Activated CD4-positive, alpha-beta T cell treated with anti-CD3 and anti-CD28 coated beads, Interleukin-2, amount 50 U/mL, for 48 hours (primary cell): Measurements from ENCODE around the gene TECPR1.

Experiments used
- DNase-seq, 2 experiments: peaks; one replicate each; pipeline ENCODE4 v3.0.0-alpha.2; 2020

The TECPR1 gene

GRCh38 chr7:98186452-98187137 is 65.4 kb downstream of the TECPR1 start:
- no peak for DNase-seq

GRCh38 chr7:98185101-98185500 is 66.9 kb downstream of the TECPR1 start:
- DNase-seq = no peak

GRCh38 chr7:98180751-98181150 is 71.3 kb downstream of the TECPR1 start:
- DNase-seq = no peak

GRCh38 chr7:98178762-98179490 is 73.1 kb downstream of the TECPR1 start:
- DNase-seq = no peak

- DNase-seq = no peak
Observed at GRCh38 chr7:98178321-98178720, 73.7 kb downstream of the TECPR1 start.

GRCh38 chr7:98177553-98177952 is 74.5 kb downstream of the TECPR1 start:
- DNase-seq = no peak

- no peak for DNase-seq
Observed at GRCh38 chr7:98175260-98175940, 76.6 kb downstream of the TECPR1 start.

- no peak for DNase-seq
Observed at GRCh38 chr7:98174334-98175259, 77.4 kb downstream of the TECPR1 start.

GRCh38 chr7:98171449-98171848 is 80.6 kb downstream of the TECPR1 start:
- DNase-seq = no peak

- no peak for DNase-seq
Observed at GRCh38 chr7:98170966-98171365, 81.1 kb downstream of the TECPR1 start.

- DNase-seq = no peak
Observed at GRCh38 chr7:98168904-98169621, 83.0 kb downstream of the TECPR1 start.

GRCh38 chr7:98168181-98168903 is 83.7 kb downstream of the TECPR1 start:
- peak; percentile 61 to 67 for DNase-seq

- no peak for DNase-seq
Observed at GRCh38 chr7:98167653-98168052, 84.4 kb downstream of the TECPR1 start.

GRCh38 chr7:98166668-98166970 is 85.4 kb downstream of the TECPR1 start:
- no peak for DNase-seq

- peak; percentile 63 to 67 for DNase-seq
Observed at GRCh38 chr7:98165827-98166667, 86.0 kb downstream of the TECPR1 start.
